BLaER1 (cell line): ENCODE data around the gene AADAC.
A peak's percentile ranks its signal among the peaks of the same experiment; 100 is the strongest.
"Not testable (repeated sequence)": the region's sequence is repeated elsewhere in the genome, so short reads cannot be mapped to it uniquely, and the experiment has no call there.

Experiments
- H3K27ac ChIP-seq: shearing (Covaris generic); formaldehyde crosslinking; 2 replicates; pipeline ENCODE4 v1.8.1; 2022
- H3K27me3 ChIP-seq: shearing (Covaris generic); formaldehyde crosslinking; 2 replicates; pipeline ENCODE4 v1.8.1; 2022
- H3K36me3 ChIP-seq: shearing (Covaris generic); formaldehyde crosslinking; 2 replicates; pipeline ENCODE4 v1.8.1; 2022
- H3K4me1 ChIP-seq: shearing (Covaris generic); formaldehyde crosslinking; 2 replicates; pipeline ENCODE4 v1.8.1; 2022
- H3K4me2 ChIP-seq: shearing (Covaris generic); formaldehyde crosslinking; 2 replicates; pipeline ENCODE4 v1.8.1; 2022
- H3K4me3 ChIP-seq: shearing (Covaris generic); formaldehyde crosslinking; 2 replicates; pipeline ENCODE4 v1.8.1; 2022
- H3K9ac ChIP-seq: shearing (Covaris generic); formaldehyde crosslinking; 2 replicates; pipeline ENCODE4 v1.8.1; 2022
- H3K9me3 ChIP-seq: shearing (Covaris generic); formaldehyde crosslinking; 2 replicates; pipeline ENCODE4 v1.8.1; 2022
- H4K20me1 ChIP-seq: shearing (Covaris generic); formaldehyde crosslinking; 2 replicates; pipeline ENCODE4 v1.8.1; 2022
- Cebpa-rat ChIP-seq: shearing (Covaris generic); IDR thresholded peaks from 2 replicates; pipeline ENCODE4 v1.8.1; 2022

Gene AADAC

GRCh38 chr3:151813799-151814198 lies at the start of gene AADAC:
AADAC (plus strand) TSS chr3:151814116; CDS start chr3:151814163, 47 bp downstream.
- H3K4me2 ChIP-seq, result no peak within 1 kb of the TSS
- no peaks in the 10 kb centered on the region for H4K20me1 ChIP-seq
- H3K36me3 ChIP-seq, result no peaks in the 10 kb centered on the region
- TF ChIP-seq Cebpa-rat, result no peak
- H3K9me3 ChIP-seq, result peaks cover 15% of the 10 kb centered on the region
- peaks cover 26% of the 10 kb centered on the region for H3K4me1 ChIP-seq
- no peak within 1 kb of the TSS for H3K4me3 ChIP-seq
- no peaks in the 10 kb centered on the region for H3K27me3 ChIP-seq
- no peak within 1 kb of the TSS for H3K27ac ChIP-seq
- no peak within 1 kb of the TSS for H3K9ac ChIP-seq

GRCh38 chr3:151764699-151765098 lies 49.2 kb upstream of the AADAC start:
- not testable (repeated sequence) for H3K27me3 ChIP-seq, H3K4me1 ChIP-seq, H3K4me2 ChIP-seq, H3K27ac ChIP-seq, H3K9me3 ChIP-seq, H4K20me1 ChIP-seq, H3K4me3 ChIP-seq, H3K9ac ChIP-seq, H3K36me3 ChIP-seq

GRCh38 chr3:151765685-151766084 lies 48.2 kb upstream of the AADAC start:
- Histone ChIP-seq H4K20me1 (no peaks in the 10 kb centered on the region), H3K4me1 (no peaks in the 10 kb centered on the region)

GRCh38 chr3:151766454-151766853 lies 47.5 kb upstream of the AADAC start:
- no peak overlapping the region for H3K27ac ChIP-seq
- H4K20me1 ChIP-seq, result no peaks in the 10 kb centered on the region
- no peak overlapping the region for H3K4me2 ChIP-seq
- no peaks in the 10 kb centered on the region for H3K27me3 ChIP-seq
- H3K9ac ChIP-seq, result no peak overlapping the region
- no peak for TF ChIP-seq Cebpa-rat
- no peak overlapping the region for H3K4me3 ChIP-seq
- no peaks in the 10 kb centered on the region for H3K36me3 ChIP-seq
- H3K9me3 ChIP-seq, result no peaks in the 10 kb centered on the region
- peaks cover 7% of the 10 kb centered on the region; the same call in 1 of the 2 replicates for H3K4me1 ChIP-seq

More at GRCh38 chr3:151765685-151766084, 48.2 kb upstream of the AADAC start:
- H3K36me3 ChIP-seq, result no peaks in the 10 kb centered on the region
- no peaks in the 10 kb centered on the region for H3K9me3 ChIP-seq
- no peak overlapping the region for H3K4me2 ChIP-seq
- no peak overlapping the region for H3K9ac ChIP-seq
- no peak overlapping the region for H3K27ac ChIP-seq
- H3K4me3 ChIP-seq, result no peak overlapping the region
- H3K27me3 ChIP-seq, result no peaks in the 10 kb centered on the region
- no peak for TF ChIP-seq Cebpa-rat

- H3K4me3 ChIP-seq, result no peak overlapping the region
- no peak overlapping the region for H3K9ac ChIP-seq
- no peak for TF ChIP-seq Cebpa-rat
- H3K4me2 ChIP-seq, result no peak overlapping the region
- no peaks in the 10 kb centered on the region for H3K27me3 ChIP-seq
- no peaks in the 10 kb centered on the region for H3K9me3 ChIP-seq
- no peaks in the 10 kb centered on the region for H3K36me3 ChIP-seq
- no peak overlapping the region for H3K27ac ChIP-seq
- peaks cover 7% of the 10 kb centered on the region; the same call in 1 of the 2 replicates for H3K4me1 ChIP-seq
- H4K20me1 ChIP-seq, result no peaks in the 10 kb centered on the region
Observed at GRCh38 chr3:151768393-151768930, 45.5 kb upstream of the AADAC start.

- H3K4me3 ChIP-seq, result no peak overlapping the region
- TF ChIP-seq Cebpa-rat, result no peak
- H3K4me2 ChIP-seq, result no peak overlapping the region
- H3K36me3 ChIP-seq, result no peaks in the 10 kb centered on the region
- H3K9me3 ChIP-seq, result no peaks in the 10 kb centered on the region
- no peak overlapping the region for H3K9ac ChIP-seq
- peaks cover 7% of the 10 kb centered on the region; the same call in 1 of the 2 replicates for H3K4me1 ChIP-seq
- no peaks in the 10 kb centered on the region for H4K20me1 ChIP-seq
- H3K27me3 ChIP-seq, result no peaks in the 10 kb centered on the region
- no peak overlapping the region for H3K27ac ChIP-seq
Observed at GRCh38 chr3:151769175-151769574, 44.7 kb upstream of the AADAC start.

GRCh38 chr3:151770956-151771355 lies 43.0 kb upstream of the AADAC start:
- no peak for TF ChIP-seq Cebpa-rat
- no peak overlapping the region for H3K9ac ChIP-seq
- peaks cover 7% of the 10 kb centered on the region; the same call in 1 of the 2 replicates for H3K4me1 ChIP-seq
- no peak overlapping the region for H3K27ac ChIP-seq
- no peaks in the 10 kb centered on the region for H3K27me3 ChIP-seq
- H3K4me3 ChIP-seq, result no peak overlapping the region
- H3K9me3 ChIP-seq, result no peaks in the 10 kb centered on the region
- H4K20me1 ChIP-seq, result no peaks in the 10 kb centered on the region
- H3K4me2 ChIP-seq, result peak overlapping the region; percentile 27; the same call in 1 of the 2 replicates
- H3K36me3 ChIP-seq, result no peaks in the 10 kb centered on the region

GRCh38 chr3:151772825-151773480 lies 41.0 kb upstream of the AADAC start:
- Histone ChIP-seq H3K36me3 (no peaks in the 10 kb centered on the region), H3K27ac (no peak overlapping the region), H3K4me1 (peaks cover 7% of the 10 kb centered on the region; the same call in 1 of the 2 replicates), H3K9ac (no peak overlapping the region), H4K20me1 (no peaks in the 10 kb centered on the region), H3K4me2 (no peak overlapping the region), H3K27me3 (no peaks in the 10 kb centered on the region), H3K9me3 (no peaks in the 10 kb centered on the region), H3K4me3 (no peak overlapping the region)
- TF ChIP-seq Cebpa-rat, result no peak

GRCh38 chr3:151774235-151774634 lies 39.7 kb upstream of the AADAC start:
- Histone ChIP-seq H3K4me2 (no peak overlapping the region), H3K27me3 (no peaks in the 10 kb centered on the region), H4K20me1 (no peaks in the 10 kb centered on the region), H3K27ac (no peak overlapping the region), H3K4me1 (peaks cover 7% of the 10 kb centered on the region; the same call in 1 of the 2 replicates), H3K36me3 (no peaks in the 10 kb centered on the region), H3K9ac (no peak overlapping the region), H3K4me3 (no peak overlapping the region), H3K9me3 (no peaks in the 10 kb centered on the region)
- TF ChIP-seq Cebpa-rat, result no peak

GRCh38 chr3:151774910-151775309 lies 39.0 kb upstream of the AADAC start:
- Histone ChIP-seq H3K27me3 (no peaks in the 10 kb centered on the region), H3K4me3 (no peak overlapping the region), H3K27ac (no peak overlapping the region), H3K4me1 (peaks cover 7% of the 10 kb centered on the region; the same call in 1 of the 2 replicates), H3K9ac (no peak overlapping the region), H4K20me1 (no peaks in the 10 kb centered on the region), H3K4me2 (no peak overlapping the region), H3K36me3 (no peaks in the 10 kb centered on the region), H3K9me3 (no peaks in the 10 kb centered on the region)
- TF ChIP-seq Cebpa-rat, result no peak
